HFF-Myc (cell line): Measurements from ENCODE around the gene RNU2-63P.
"Not testable (repeated sequence)": the region's sequence is repeated elsewhere in the genome, so short reads cannot be mapped to it uniquely, and the experiment has no call there.

Experiments used
- DNase-seq: peaks from one replicate; pipeline ENCODE4 v3.0.0-alpha.2; 2011; ENCODE audit warnings: low read depth; ENCODE audit errors: extremely low read depth
- H3K4me3 ChIP-seq: replicated peaks from 2 replicates; pipeline ENCODE4 v1.5.1; 2011; ENCODE audit warnings: low read depth, mild to moderate bottlenecking, control low read depth, low read length
- TF ChIP-seq, protein P1 (sequence below): IDR thresholded peaks from 2 replicates; pipeline ENCODE4 v1.5.1; 2012; ENCODE audit warnings: mild to moderate bottlenecking, low read depth, low read length, control low read depth; ENCODE audit errors: missing control alignments

Gene RNU2-63P

DNA sequence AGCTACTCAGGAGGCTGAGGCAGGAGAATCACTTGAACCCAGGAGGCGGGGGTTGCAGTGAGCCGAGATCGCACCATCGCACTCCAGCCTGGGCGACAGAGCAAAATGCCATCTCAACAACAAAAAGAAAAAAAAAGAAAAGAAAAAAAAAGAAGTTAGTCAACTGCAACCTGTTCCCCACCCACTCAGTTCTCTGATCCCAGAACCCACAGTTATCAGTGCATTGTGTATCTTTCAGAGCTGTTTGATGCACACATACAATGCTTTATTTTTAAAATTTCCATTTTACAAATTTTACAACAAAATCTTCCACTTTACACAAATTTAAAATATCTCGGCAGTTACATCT is 14.0 kb downstream of the RNU2-63P start:
- TF ChIP-seq, protein P1, sequence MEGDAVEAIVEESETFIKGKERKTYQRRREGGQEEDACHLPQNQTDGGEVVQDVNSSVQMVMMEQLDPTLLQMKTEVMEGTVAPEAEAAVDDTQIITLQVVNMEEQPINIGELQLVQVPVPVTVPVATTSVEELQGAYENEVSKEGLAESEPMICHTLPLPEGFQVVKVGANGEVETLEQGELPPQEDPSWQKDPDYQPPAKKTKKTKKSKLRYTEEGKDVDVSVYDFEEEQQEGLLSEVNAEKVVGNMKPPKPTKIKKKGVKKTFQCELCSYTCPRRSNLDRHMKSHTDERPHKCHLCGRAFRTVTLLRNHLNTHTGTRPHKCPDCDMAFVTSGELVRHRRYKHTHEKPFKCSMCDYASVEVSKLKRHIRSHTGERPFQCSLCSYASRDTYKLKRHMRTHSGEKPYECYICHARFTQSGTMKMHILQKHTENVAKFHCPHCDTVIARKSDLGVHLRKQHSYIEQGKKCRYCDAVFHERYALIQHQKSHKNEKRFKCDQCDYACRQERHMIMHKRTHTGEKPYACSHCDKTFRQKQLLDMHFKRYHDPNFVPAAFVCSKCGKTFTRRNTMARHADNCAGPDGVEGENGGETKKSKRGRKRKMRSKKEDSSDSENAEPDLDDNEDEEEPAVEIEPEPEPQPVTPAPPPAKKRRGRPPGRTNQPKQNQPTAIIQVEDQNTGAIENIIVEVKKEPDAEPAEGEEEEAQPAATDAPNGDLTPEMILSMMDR, result no peak

DNA sequence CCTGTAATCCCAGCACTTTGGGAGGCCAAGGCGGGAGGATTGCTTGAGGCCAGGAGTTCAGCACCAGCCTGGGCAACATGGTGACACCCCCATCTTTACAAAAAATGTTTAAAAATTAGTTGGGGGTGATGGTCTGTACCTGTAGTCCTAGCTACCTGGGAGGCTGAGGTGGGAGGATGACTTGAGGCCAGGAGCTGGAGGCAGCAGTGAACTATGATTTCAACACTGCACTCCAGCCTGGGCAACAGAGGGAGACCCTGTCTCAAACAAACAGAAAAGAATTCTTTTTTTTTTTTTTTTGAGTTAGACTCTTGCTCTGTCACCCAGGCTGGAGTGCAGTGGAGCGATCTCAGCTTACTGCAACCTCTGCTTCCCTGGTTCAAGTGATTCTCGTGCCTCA is 15.9 kb downstream of the RNU2-63P start:
- not testable (repeated sequence) for DNase-seq, H3K4me3 ChIP-seq

More for the DNA sequence above, 14.0 kb downstream of the RNU2-63P start:
- no peak for DNase-seq
- H3K4me3 ChIP-seq, result no peak overlapping the region

DNA sequence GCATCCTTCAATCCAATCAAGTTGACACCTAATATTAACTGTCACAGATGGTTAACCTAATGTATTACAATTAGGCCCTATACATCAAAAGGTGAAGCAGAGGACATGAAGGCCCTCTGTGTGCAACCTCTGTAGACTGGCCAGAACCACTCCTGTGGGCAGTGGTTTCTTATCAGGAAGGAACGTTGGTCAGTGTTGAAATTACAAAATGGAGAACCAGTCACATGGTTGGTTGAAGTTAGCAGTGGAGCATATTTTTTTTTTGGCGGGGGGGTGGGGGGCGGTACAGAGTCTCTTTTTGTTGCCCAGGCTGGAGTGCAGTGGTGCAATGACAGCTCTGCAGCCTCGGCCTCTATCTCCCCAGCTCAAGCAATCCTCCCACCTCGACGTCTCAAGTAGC is 19.8 kb downstream of the RNU2-63P start:
- TF ChIP-seq, protein P1, result no peak
- H3K4me3 ChIP-seq, result no peak overlapping the region
- DNase-seq, result no peak

DNA sequence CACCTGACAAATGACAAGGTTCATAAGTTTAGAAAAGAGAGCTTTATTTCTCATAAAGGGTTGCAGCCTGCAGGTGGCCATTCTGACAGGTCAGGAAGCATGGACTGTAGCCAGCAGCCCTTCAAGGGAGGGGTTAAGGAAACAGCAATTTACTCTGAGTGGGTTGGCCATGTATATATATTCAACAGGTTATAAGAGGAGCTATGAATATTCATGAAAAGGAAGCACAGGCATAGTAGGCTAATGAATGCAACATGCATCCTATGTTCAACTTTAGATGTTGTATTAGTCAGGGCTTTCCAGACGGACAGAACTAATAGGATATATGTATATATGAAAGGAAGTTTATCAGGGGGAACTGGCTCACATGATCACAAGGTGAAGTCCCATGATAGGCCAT is 20.6 kb downstream of the RNU2-63P start:
- TF ChIP-seq, protein P1, result no peak
- no peak overlapping the region for H3K4me3 ChIP-seq
- DNase-seq, result no peak

DNA sequence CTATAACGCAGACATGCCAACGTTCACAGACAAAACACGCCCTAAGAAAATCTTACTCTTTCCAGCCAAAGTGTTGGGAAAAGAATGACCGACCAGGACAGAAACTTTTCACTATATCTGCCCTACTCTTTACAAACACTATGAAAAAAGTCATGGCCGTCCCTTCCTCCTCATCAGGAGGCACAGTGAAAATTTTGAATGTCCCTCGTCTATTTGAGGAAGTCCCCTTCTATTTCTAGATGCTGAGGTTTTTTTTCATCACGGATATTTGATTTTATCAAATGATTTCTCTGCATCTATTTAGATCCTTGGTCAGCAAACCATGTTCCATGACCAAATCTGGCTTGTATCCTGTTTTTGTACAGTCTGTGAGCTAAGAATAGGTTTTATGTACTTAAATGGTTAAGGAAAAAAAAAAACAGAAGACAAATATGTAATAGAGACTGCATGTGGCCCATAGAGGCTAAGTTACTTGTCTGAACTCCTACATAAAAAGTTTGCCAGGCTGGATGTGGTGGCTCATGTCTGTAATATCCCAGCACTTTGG is 22.0 kb downstream of the RNU2-63P start:
- not testable (repeated sequence) for H3K4me3 ChIP-seq, DNase-seq

DNA sequence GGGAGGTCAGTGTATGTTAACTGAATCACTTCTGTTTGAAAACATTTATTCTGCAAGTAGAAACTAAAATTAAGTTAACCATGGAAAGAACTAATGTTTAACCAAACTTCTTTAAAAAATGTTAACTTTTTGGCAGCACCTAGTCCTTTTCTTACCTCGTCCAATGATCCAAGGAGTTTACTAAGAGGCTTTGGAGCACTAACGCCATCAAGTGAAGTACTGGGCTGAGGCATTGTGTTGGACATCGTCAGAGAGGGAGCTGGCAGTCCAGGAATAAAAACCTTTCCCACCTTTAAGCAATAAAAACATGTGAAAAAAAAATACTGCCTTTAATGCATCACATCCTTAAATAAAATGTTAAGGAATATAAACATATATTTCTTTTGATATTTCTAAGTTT is 23.8 kb downstream of the RNU2-63P start:
- not testable (repeated sequence) for H3K4me3 ChIP-seq, DNase-seq

DNA sequence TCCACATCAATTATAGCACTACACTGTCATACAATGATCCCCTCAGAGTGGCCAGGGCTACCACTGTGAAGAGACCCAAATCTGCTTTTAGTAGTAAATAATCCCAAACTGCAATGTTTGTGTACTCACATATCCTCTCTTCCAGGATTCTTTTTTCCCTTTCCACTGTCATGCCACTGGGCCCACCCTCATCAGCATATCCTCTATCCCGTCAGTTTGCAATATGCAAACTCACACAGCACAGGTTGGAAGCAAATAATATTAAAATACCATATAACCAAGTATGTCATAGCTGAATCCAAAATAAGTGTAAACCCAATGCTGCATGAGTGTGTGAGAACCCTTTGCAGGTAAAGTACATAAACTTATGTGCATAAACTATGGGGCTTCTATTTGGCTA is 28.9 kb downstream of the RNU2-63P start:
- DNase-seq, H3K4me3 ChIP-seq: not testable (repeated sequence)

DNA sequence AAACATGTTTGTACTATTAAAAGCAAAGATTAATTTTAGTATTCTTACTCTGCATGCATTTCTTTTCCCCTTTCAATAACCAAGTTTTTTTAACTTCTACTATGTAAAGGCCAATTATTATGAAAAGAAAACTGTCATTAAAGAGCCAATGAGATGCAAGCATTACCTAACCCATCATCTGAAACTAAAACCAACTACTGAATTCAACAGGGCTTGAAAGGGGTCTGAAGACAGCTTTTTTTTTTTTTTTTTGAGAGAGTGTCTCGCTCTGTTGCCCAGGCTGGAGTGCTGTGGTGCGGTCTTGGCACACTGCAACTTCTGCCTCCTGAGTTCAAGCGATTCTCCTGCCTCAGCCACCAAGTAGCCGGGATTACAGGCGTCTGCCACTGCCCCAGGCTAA is 30.4 kb downstream of the RNU2-63P start:
- not testable (repeated sequence) for DNase-seq, H3K4me3 ChIP-seq

DNA sequence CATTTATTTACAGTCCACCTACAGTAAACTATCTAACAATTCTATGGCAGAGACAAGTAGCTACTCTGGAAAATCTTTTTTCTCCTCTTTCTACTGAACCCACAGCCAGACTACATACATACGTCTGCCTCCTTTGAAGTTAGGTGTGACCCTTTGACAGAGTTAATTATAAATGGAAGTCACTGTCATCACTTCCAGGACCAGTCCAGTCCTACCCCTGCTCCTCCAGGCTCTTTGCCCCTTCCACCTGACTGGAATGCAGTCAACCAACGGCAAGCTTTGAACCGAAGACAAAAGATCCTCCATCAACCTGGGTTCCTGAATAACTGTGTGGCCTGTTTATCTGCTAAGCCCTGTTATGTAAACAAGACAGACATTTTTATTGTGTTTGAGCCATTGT is 35.2 kb downstream of the RNU2-63P start:
- not testable (repeated sequence) for DNase-seq, H3K4me3 ChIP-seq

DNA sequence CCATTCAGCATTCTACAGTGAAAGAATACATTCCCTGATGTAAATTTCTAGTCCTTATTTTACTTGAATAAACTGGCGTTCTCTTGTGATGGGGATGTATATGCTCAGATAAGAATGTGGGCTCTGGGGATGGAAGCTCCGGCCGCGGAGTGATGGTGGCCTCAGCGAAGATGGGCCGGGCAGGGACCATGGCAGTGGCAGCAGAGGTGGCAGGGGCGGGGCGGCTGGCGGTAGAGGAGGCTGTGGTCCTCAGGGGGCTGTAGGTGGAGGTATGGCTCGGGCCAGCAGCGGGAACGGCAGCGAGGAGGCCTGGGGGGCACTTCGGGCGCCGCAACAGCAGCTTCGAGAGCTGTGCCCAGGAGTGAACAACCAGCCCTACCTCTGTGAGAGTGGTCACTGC is 44.0 kb downstream of the RNU2-63P start:
- DNase-seq, H3K4me3 ChIP-seq: not testable (repeated sequence)
